ENCODE data around the gene EIF5AL1.
A peak's percentile ranks its signal among the peaks of the same experiment; 100 is the strongest.
"Not testable (repeated sequence)": the region's sequence is repeated elsewhere in the genome, so short reads cannot be mapped to it uniquely, and the experiment has no call there.

EIF5AL1 gene

DNA sequence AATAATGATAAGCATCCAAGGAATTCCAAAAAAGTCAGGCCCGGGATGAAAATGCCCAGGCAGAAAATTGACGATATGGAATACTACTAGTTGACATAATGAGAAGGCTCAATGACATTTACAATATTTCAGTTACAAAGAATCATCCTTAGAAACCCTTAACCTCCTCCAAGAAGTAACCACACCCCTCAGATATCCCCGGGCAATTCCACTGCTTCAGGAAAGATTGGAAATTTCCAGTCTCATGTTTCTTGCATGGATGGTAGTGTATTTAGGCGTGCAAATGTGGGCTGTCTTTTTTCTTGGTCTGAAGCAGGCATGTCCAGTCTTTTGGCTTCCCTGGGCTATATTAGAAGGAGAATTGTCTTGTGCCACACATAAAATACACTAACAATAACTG lies 5.2 kb downstream of the EIF5AL1 start:
- not testable (repeated sequence) for H3K9me3 Mint-ChIP-seq; H3K4me1 Mint-ChIP-seq; H3K36me3 Mint-ChIP-seq; H3K4me3 Mint-ChIP-seq; H3K27ac Mint-ChIP-seq; ATAC-seq; DNase-seq (ENCODE audit: low spot score in 2 of 2)

- H3K9me3 Mint-ChIP-seq; H3K36me3 Mint-ChIP-seq; DNase-seq (ENCODE audit: low spot score in 2 of 2); H3K4me1 Mint-ChIP-seq; H3K4me3 Mint-ChIP-seq; H3K27ac Mint-ChIP-seq: not testable (repeated sequence)
- ATAC-seq: peak; percentile 19
Measured at GRCh38 chr10:79521751-79522150, 9.4 kb downstream of the EIF5AL1 start.

- not testable (repeated sequence) for H3K27ac Mint-ChIP-seq; DNase-seq (ENCODE audit: low spot score in 2 of 2); H3K4me1 Mint-ChIP-seq; H3K36me3 Mint-ChIP-seq; H3K4me3 Mint-ChIP-seq; H3K9me3 Mint-ChIP-seq
- peak; percentile 46 for ATAC-seq
Measured at GRCh38 chr10:79522464-79522863, 10.1 kb downstream of the EIF5AL1 start.

GRCh38 chr10:79523157-79523853 lies 11.0 kb downstream of the EIF5AL1 start:
- not testable (repeated sequence) for H3K36me3 Mint-ChIP-seq; DNase-seq (ENCODE audit: low spot score in 2 of 2); H3K4me1 Mint-ChIP-seq; H3K4me3 Mint-ChIP-seq; H3K9me3 Mint-ChIP-seq; H3K27ac Mint-ChIP-seq
- ATAC-seq: peak; percentile 9

GRCh38 chr10:79525049-79525710 lies 12.8 kb downstream of the EIF5AL1 start:
- ATAC-seq: peak; percentile 41
- H3K9me3 Mint-ChIP-seq; H3K4me1 Mint-ChIP-seq; DNase-seq (ENCODE audit: low spot score in 2 of 2); H3K4me3 Mint-ChIP-seq; H3K27ac Mint-ChIP-seq; H3K36me3 Mint-ChIP-seq: not testable (repeated sequence)

GRCh38 chr10:79528261-79528660 lies 15.9 kb downstream of the EIF5AL1 start:
- DNase-seq (ENCODE audit: low spot score in 2 of 2); H3K4me3 Mint-ChIP-seq; H3K9me3 Mint-ChIP-seq; H3K4me1 Mint-ChIP-seq; ATAC-seq; H3K27ac Mint-ChIP-seq; H3K36me3 Mint-ChIP-seq: not testable (repeated sequence)

DNA sequence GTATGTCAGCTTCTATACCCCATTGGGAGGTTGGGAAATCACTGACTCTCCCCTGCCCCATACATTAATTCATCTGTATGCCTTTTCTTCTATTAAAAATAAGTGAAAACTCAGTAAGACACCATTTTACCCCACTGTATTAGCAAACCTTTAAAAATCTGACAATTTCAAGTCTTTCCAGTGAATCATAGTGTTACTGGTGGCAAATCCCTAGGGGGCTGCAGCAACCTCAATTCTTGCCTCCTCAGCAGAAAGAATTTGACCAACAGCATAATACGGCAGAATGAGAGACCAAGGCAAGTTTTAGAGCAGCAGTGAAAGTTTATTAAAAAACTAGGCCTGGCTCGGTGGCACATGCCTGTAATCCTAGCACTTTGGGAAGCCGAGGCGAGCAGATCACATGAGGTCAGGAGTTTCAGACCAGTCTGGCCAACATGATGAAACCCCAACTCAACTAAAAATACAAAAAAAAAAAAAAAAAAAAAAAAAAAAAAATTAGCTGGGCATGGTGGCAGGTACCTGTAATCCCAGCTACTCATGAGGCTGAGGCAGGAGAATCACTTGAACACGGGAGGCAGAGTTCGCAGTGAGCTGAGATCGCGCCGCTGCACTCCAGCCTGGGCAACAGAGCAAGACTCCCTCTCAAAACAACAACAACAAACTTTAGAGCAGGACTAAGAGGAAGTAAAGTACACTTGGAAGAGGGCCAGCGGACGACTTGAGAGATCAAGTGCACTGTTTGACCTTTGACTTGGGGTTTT lies 21.0 kb downstream of the EIF5AL1 start:
- H3K9me3 Mint-ChIP-seq; DNase-seq (ENCODE audit: low spot score in 2 of 2); H3K4me3 Mint-ChIP-seq; H3K4me1 Mint-ChIP-seq; H3K36me3 Mint-ChIP-seq; H3K27ac Mint-ChIP-seq; ATAC-seq: not testable (repeated sequence)

GRCh38 chr10:79533903-79534175 lies 21.5 kb downstream of the EIF5AL1 start:
- H3K9me3 Mint-ChIP-seq; H3K4me3 Mint-ChIP-seq; H3K4me1 Mint-ChIP-seq; ATAC-seq; H3K27ac Mint-ChIP-seq; H3K36me3 Mint-ChIP-seq; DNase-seq (ENCODE audit: low spot score in 2 of 2): not testable (repeated sequence)

DNA sequence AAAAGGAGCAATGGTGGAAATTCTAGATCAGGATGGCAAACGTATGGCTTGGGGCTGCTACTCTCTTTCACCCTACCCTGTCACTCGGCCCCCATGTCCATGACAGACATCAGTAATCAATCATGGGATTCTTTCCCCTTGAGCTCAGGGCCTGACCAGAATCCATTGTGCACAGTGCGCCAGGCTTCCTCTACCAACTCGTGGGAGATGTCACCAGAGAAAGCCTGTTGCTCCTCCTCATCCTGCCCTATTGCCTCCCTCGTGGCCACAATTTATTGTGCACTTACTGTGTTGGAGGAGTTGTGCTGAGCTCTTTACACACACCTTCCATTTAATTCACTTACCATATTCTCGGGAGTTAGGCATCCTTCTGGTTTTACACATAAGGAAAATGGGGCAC lies 26.0 kb downstream of the EIF5AL1 start:
- not testable (repeated sequence) for ATAC-seq; H3K9me3 Mint-ChIP-seq; H3K27ac Mint-ChIP-seq; H3K4me3 Mint-ChIP-seq; H3K4me1 Mint-ChIP-seq; DNase-seq (ENCODE audit: low spot score in 2 of 2); H3K36me3 Mint-ChIP-seq

- ATAC-seq: peak; percentile 89
Measured at GRCh38 chr10:79540930-79541329, 28.6 kb downstream of the EIF5AL1 start.

DNA sequence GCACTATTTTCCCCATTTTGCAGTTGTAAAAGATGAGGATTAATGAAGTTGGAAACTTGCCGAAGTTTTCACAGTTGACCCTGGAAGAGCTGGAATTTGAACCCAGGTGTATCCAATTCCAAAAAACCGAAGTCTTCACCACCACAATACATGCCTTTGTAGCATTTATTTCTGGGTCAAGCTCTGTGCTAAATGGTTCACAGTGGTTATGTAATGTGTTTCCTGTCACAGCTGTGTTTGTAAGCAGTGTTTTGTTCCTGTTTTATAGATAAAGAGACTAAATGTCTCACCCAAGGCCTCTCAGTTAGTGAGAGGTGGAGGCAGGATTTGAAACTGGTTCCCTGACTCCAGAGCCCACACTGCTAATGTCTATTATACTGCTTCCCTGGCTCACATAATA lies 30.3 kb downstream of the EIF5AL1 start:
- Mint-ChIP-seq H3K27ac (no peak overlapping the region), H3K4me3 (no peak overlapping the region)

More at GRCh38 chr10:79540930-79541329, 28.6 kb downstream of the EIF5AL1 start:
- DNase-seq (ENCODE audit: low spot score in 2 of 2); H3K36me3 Mint-ChIP-seq; H3K4me1 Mint-ChIP-seq; H3K27ac Mint-ChIP-seq; H3K4me3 Mint-ChIP-seq; H3K9me3 Mint-ChIP-seq: not testable (repeated sequence)

GRCh38 chr10:79544408-79544807 lies 32.1 kb downstream of the EIF5AL1 start:
- not testable (repeated sequence) for H3K27ac Mint-ChIP-seq; DNase-seq (ENCODE audit: low spot score in 2 of 2); H3K9me3 Mint-ChIP-seq; ATAC-seq; H3K4me3 Mint-ChIP-seq; H3K36me3 Mint-ChIP-seq
- peaks cover 15% of the 10 kb centered on the region for H3K4me1 Mint-ChIP-seq

More for the DNA sequence above, 30.3 kb downstream of the EIF5AL1 start:
- ATAC-seq: no peak
- no peaks in the 10 kb centered on the region for H3K9me3 Mint-ChIP-seq
- no peaks in the 10 kb centered on the region for H3K36me3 Mint-ChIP-seq
- peaks cover 6% of the 10 kb centered on the region for H3K4me1 Mint-ChIP-seq
- no peak for DNase-seq (ENCODE audit: low spot score in 2 of 2)

GRCh38 chr10:79544926-79545659 lies 32.8 kb downstream of the EIF5AL1 start:
- ATAC-seq; H3K9me3 Mint-ChIP-seq; H3K36me3 Mint-ChIP-seq; H3K27ac Mint-ChIP-seq; DNase-seq (ENCODE audit: low spot score in 2 of 2); H3K4me3 Mint-ChIP-seq: not testable (repeated sequence)
- H3K4me1 Mint-ChIP-seq: peaks cover 15% of the 10 kb centered on the region

GRCh38 chr10:79547128-79547527 lies 34.8 kb downstream of the EIF5AL1 start:
- DNase-seq (ENCODE audit: low spot score in 2 of 2); ATAC-seq; H3K9me3 Mint-ChIP-seq; H3K4me3 Mint-ChIP-seq; H3K36me3 Mint-ChIP-seq; H3K27ac Mint-ChIP-seq: not testable (repeated sequence)
- H3K4me1 Mint-ChIP-seq: peaks cover 15% of the 10 kb centered on the region

GRCh38 chr10:79547973-79548372 lies 35.6 kb downstream of the EIF5AL1 start:
- Mint-ChIP-seq H3K4me1 (peaks cover 15% of the 10 kb centered on the region), H3K4me3 (peak overlapping the region; percentile 16), H3K36me3 (no peaks in the 10 kb centered on the region), H3K27ac (peak overlapping the region; percentile 15), H3K9me3 (no peaks in the 10 kb centered on the region)
- ATAC-seq: peak; percentile 62
- no peak for DNase-seq (ENCODE audit: low spot score in 2 of 2)

Data from stimulated activated effector memory CD8-positive, alpha-beta T cell treated with anti-CD3 and anti-CD28 coated beads, Interleukin-12 subunit alpha, Interleukin-12 subunit beta, amount 100 ng/mL, for 72 hours (primary cell).